SK-N-SH (cell line): ENCODE data around the gene KDM4C. TPM values are rescaled to one million over a fixed set of nuclear protein-coding genes. Genes with fewer than 3 reads are reported as not detected.

Source experiments
- CTCF ChIA-PET: fragments of 300-600, 350-600 bp; formaldehyde crosslinking; extraction: SDS; loops from one replicate; lab custom pipeline; 2021; lab: Yijun Ruan, JAX
- POLR2A ChIA-PET: fragments of 350-600 bp; sonication (Branson Sonifier 250); formaldehyde crosslinking; extraction: SDS; loops from one replicate; lab custom pipeline; 2020; ENCODE audit warnings: antibody characterized with exemption, inconsistent platforms; lab: Yijun Ruan, JAX
- DNase-seq: peaks from one replicate; pipeline ENCODE4 v3.0.0; 2012
- H2AFZ ChIP-seq: fragments of 200-600 bp; sonication (generic); 2 replicates; pipeline ENCODE4 v1.8.1; 2016; ENCODE audit warnings: antibody characterized with exemption, mild to moderate bottlenecking, low read depth
- H3F3A ChIP-seq: fragments of 200-600 bp; sonication (generic); replicated peaks from 2 replicates; pipeline ENCODE3; 2016; ENCODE audit warnings: antibody characterized with exemption, mild to moderate bottlenecking; ENCODE audit not compliant: insufficient read depth
- H3K27ac ChIP-seq, 2 experiments: fragments of 200-500 bp in 1 of 2; fragments of 200-600 bp in 1 of 2; sonication (Bioruptor generic) in 1 of 2; sonication (generic), shearing (Covaris generic) in 1 of 2; 2 replicates each; pipeline versions ENCODE4 v1.5.1 to v1.6.1; 2014 to 2016; ENCODE audit warnings: low read depth in 2 of 2, inconsistent platforms in 1 of 2, low read length in 1 of 2, mild to moderate bottlenecking in 1 of 2, mixed read lengths in 1 of 2
- H3K27me3 ChIP-seq: fragments of 200-600 bp; sonication (generic), shearing (Covaris generic); 2 replicates; pipeline ENCODE4 v1.6.1; 2016; ENCODE audit warnings: mixed run types; ENCODE audit not compliant: insufficient read depth
- H3K36me3 ChIP-seq, 2 experiments: fragments of 200-500 bp in 1 of 2; fragments of 200-600 bp in 1 of 2; sonication (Bioruptor generic) in 1 of 2; sonication (generic) in 1 of 2; replicated peaks in 1 of 2; 2 replicates each; pipeline versions ENCODE3 to v1.5.1; 2014 to 2016; ENCODE audit warnings: low read length in 1 of 2, mild to moderate bottlenecking in 1 of 2; ENCODE audit not compliant: insufficient read depth in 2 of 2, control insufficient read depth in 1 of 2
- H3K4me1 ChIP-seq, 2 experiments: fragments of 200-500 bp in 1 of 2; fragments of 200-600 bp in 1 of 2; sonication (Bioruptor generic) in 1 of 2; sonication (generic), shearing (Covaris generic) in 1 of 2; 2 replicates each; pipeline versions ENCODE4 v1.5.1 to v1.6.1; 2014 to 2016; ENCODE audit warnings: low read depth in 1 of 2, low read length in 1 of 2, mixed run types in 1 of 2; ENCODE audit not compliant: insufficient read depth in 2 of 2, control insufficient read depth in 1 of 2
- H3K4me2 ChIP-seq: fragments of 200-600 bp; sonication (generic), shearing (Covaris generic); 2 replicates; pipeline ENCODE4 v1.6.1; 2017; ENCODE audit warnings: mixed run types
- H3K4me3 ChIP-seq, 2 experiments: fragments of 200-500 bp in 1 of 2; fragments of 200-600 bp in 1 of 2; sonication (Bioruptor generic) in 1 of 2; sonication (generic), shearing (Covaris generic) in 1 of 2; 2 replicates each; pipeline versions ENCODE4 v1.5.1 to v1.8.1; 2014 to 2016; ENCODE audit warnings: low read depth in 2 of 2, inconsistent platforms in 1 of 2, low read length in 1 of 2, mild to moderate bottlenecking in 1 of 2, mixed read lengths in 1 of 2, moderate library complexity in 1 of 2
- H3K79me2 ChIP-seq: fragments of 200-600 bp; sonication (generic); 2 replicates; pipeline ENCODE4 v1.8.1; 2017; ENCODE audit warnings: mild to moderate bottlenecking; ENCODE audit not compliant: insufficient read depth
- H3K9ac ChIP-seq: fragments of 200-600 bp; sonication (generic); 2 replicates; pipeline ENCODE4 v1.6.1; 2017; ENCODE audit warnings: mixed run types
- H3K9me2 ChIP-seq: fragments of 200-600 bp; sonication (generic); 2 replicates; pipeline ENCODE4 v1.6.1; 2017; ENCODE audit warnings: mixed run types
- H3K9me3 ChIP-seq: fragments of 200-600 bp; sonication (generic); 2 replicates; pipeline ENCODE4 v1.6.1; 2017; ENCODE audit warnings: mixed run types, mild to moderate bottlenecking, moderate library complexity
- H4K20me1 ChIP-seq: fragments of 200-600 bp; sonication (generic); 2 replicates; pipeline ENCODE4 v1.6.1; 2017; ENCODE audit warnings: mild to moderate bottlenecking, mixed run types; ENCODE audit not compliant: insufficient read depth
- FOSL2 ChIP-seq: IDR thresholded peaks from 2 replicates; pipeline ENCODE4 v1.4.0; 2012; ENCODE audit warnings: low read depth, mild to moderate bottlenecking, moderate library complexity, borderline replicate concordance
- POLR2AphosphoS5 ChIP-seq: IDR thresholded peaks from 2 replicates; pipeline ENCODE4 v1.6.1; 2012; ENCODE audit warnings: low read depth, low read length
- RAD21 ChIP-seq: IDR thresholded peaks from 2 replicates; pipeline ENCODE4 v1.6.1; 2012; ENCODE audit warnings: mild to moderate bottlenecking, low read length
- RCOR1 ChIP-seq: fragments of 150-350 bp; IDR thresholded peaks from 2 replicates; pipeline ENCODE4 v1.6.1; 2017; ENCODE audit warnings: antibody characterized with exemption, low read length
- RFX5 ChIP-seq: IDR thresholded peaks from 2 replicates; pipeline ENCODE4 v1.6.1; 2012; ENCODE audit warnings: mild to moderate bottlenecking, improper control_type of control experiment, low read length
- RXRA ChIP-seq: IDR thresholded peaks from 2 replicates; pipeline ENCODE4 v1.4.0; 2012; ENCODE audit warnings: low read depth, mild to moderate bottlenecking, borderline replicate concordance
- SMC3 ChIP-seq: IDR thresholded peaks from 2 replicates; pipeline ENCODE4 v1.6.1; 2012; ENCODE audit warnings: low read depth, low read length, improper control_type of control experiment
- TEAD4 ChIP-seq: IDR thresholded peaks from 2 replicates; pipeline ENCODE4 v1.4.0; 2012; ENCODE audit warnings: mild to moderate bottlenecking, borderline replicate concordance; ENCODE audit not compliant: insufficient read depth
- WGBS: methylation state at CpG from one replicate; pipeline ENCODE4 v1.1.6; 2017; ENCODE audit warnings: low lambda C conversion rate; 5-methylcytosine and 5-hydroxymethylcytosine counted together
- polyA plus RNA-seq, 3 experiments: library from polyadenylated mRNA; depleted of rRNA; stranded (reverse); fragments of >200 nt; gene quantifications; 2 replicates each; pipeline ENCODE4 v1.2.3, GENCODE V29; 2012
- TF ChIP-seq, protein P1 (sequence below): IDR thresholded peaks from 2 replicates; pipeline ENCODE4 v1.6.1; 2012; ENCODE audit warnings: mild to moderate bottlenecking, low read depth, low read length, moderate library complexity
- TF ChIP-seq, protein P2 (sequence below): IDR thresholded peaks from 2 replicates; pipeline ENCODE4 v1.4.0; 2012; ENCODE audit warnings: low read depth
- TF ChIP-seq, protein P3 (sequence below): IDR thresholded peaks from 2 replicates; pipeline ENCODE4 v1.4.0; 2012; ENCODE audit warnings: low read depth, borderline replicate concordance
- TF ChIP-seq, protein P4 (sequence below): IDR thresholded peaks from 2 replicates; pipeline ENCODE4 v1.4.0; 2012; ENCODE audit warnings: low read depth, borderline replicate concordance
- TF ChIP-seq, protein P5 (sequence below): IDR thresholded peaks from 2 replicates; pipeline ENCODE4; 2012

Gene KDM4C
- polyA plus RNA-seq, 1 of the 3 experiments (the other 2 are of a cell fraction), result 9.4 TPM

DNA sequence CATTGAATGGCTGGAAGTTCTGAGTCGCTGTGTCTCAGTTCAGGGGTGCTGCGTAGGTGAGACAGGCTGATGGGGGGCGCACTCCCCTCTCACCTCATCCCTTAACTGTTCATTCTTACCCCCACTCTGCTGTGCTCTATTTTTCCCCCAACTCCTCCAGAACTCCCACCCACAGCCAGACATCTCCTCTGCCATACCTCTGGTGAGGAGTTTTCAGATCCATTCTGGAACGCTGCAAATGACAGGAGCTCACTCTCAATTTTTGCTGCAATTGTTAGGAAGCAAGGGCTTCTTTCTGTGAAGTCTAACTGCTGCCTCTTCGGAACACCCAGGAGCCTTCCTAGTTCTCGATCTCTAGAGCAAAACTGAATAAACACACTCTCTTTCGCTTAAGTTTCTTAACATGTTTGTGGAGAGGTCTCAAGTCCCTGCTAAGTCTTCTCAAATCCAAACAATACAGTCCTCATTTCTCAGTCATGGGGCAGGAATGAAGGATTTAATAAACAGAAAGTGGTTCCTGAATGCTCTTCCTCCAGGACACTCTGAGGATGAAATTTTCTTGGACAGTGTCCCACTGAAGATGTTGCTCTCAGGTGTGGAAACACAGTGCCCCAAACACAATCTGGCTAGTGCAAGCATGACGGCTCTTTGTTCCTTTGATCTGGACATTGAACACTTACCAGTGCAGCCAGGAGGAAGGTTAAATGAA lies 387.7 kb downstream of the KDM4C start:
- 86% methylated on average over 8 of the region's 8 CpGs for WGBS
- H3K4me2 ChIP-seq, result no peak overlapping the region
- no peak overlapping the region for H2AFZ ChIP-seq
- POLR2A ChIA-PET, result no interaction called here
- no peaks in the 10 kb centered on the region for H3K36me3 ChIP-seq
- no peaks in the 10 kb centered on the region for H3K9me2 ChIP-seq
- TF ChIP-seq, protein P1, sequence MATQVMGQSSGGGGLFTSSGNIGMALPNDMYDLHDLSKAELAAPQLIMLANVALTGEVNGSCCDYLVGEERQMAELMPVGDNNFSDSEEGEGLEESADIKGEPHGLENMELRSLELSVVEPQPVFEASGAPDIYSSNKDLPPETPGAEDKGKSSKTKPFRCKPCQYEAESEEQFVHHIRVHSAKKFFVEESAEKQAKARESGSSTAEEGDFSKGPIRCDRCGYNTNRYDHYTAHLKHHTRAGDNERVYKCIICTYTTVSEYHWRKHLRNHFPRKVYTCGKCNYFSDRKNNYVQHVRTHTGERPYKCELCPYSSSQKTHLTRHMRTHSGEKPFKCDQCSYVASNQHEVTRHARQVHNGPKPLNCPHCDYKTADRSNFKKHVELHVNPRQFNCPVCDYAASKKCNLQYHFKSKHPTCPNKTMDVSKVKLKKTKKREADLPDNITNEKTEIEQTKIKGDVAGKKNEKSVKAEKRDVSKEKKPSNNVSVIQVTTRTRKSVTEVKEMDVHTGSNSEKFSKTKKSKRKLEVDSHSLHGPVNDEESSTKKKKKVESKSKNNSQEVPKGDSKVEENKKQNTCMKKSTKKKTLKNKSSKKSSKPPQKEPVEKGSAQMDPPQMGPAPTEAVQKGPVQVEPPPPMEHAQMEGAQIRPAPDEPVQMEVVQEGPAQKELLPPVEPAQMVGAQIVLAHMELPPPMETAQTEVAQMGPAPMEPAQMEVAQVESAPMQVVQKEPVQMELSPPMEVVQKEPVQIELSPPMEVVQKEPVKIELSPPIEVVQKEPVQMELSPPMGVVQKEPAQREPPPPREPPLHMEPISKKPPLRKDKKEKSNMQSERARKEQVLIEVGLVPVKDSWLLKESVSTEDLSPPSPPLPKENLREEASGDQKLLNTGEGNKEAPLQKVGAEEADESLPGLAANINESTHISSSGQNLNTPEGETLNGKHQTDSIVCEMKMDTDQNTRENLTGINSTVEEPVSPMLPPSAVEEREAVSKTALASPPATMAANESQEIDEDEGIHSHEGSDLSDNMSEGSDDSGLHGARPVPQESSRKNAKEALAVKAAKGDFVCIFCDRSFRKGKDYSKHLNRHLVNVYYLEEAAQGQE, result no peak
- TF ChIP-seq, protein P2, sequence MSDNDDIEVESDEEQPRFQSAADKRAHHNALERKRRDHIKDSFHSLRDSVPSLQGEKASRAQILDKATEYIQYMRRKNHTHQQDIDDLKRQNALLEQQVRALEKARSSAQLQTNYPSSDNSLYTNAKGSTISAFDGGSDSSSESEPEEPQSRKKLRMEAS, result no peak
- TF ChIP-seq, protein P3, sequence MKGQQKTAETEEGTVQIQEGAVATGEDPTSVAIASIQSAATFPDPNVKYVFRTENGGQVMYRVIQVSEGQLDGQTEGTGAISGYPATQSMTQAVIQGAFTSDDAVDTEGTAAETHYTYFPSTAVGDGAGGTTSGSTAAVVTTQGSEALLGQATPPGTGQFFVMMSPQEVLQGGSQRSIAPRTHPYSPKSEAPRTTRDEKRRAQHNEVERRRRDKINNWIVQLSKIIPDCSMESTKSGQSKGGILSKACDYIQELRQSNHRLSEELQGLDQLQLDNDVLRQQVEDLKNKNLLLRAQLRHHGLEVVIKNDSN, result no peak
- no peak for TF ChIP-seq RXRA
- TF ChIP-seq SMC3, result no peak
- TF ChIP-seq FOSL2, result no peak
- no peak for TF ChIP-seq RCOR1
- TF ChIP-seq, protein P4, sequence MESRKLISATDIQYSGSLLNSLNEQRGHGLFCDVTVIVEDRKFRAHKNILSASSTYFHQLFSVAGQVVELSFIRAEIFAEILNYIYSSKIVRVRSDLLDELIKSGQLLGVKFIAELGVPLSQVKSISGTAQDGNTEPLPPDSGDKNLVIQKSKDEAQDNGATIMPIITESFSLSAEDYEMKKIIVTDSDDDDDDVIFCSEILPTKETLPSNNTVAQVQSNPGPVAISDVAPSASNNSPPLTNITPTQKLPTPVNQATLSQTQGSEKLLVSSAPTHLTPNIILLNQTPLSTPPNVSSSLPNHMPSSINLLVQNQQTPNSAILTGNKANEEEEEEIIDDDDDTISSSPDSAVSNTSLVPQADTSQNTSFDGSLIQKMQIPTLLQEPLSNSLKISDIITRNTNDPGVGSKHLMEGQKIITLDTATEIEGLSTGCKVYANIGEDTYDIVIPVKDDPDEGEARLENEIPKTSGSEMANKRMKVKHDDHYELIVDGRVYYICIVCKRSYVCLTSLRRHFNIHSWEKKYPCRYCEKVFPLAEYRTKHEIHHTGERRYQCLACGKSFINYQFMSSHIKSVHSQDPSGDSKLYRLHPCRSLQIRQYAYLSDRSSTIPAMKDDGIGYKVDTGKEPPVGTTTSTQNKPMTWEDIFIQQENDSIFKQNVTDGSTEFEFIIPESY, result no peak
- TF ChIP-seq TEAD4, result no peak
- no peak for TF ChIP-seq RFX5
- TF ChIP-seq, protein P5, sequence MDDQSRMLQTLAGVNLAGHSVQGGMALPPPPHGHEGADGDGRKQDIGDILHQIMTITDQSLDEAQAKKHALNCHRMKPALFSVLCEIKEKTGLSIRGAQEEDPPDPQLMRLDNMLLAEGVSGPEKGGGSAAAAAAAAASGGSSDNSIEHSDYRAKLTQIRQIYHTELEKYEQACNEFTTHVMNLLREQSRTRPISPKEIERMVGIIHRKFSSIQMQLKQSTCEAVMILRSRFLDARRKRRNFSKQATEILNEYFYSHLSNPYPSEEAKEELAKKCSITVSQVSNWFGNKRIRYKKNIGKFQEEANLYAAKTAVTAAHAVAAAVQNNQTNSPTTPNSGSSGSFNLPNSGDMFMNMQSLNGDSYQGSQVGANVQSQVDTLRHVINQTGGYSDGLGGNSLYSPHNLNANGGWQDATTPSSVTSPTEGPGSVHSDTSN, result no peak
- no peak for TF ChIP-seq RAD21
- no peak for TF ChIP-seq POLR2AphosphoS5
- H3K27me3 ChIP-seq, result no peaks in the 10 kb centered on the region
- no peak for DNase-seq
- peaks cover 0 to 24% of the 10 kb centered on the region in 2 experiments; a peak in 2 of 4 replicates for H3K4me1 ChIP-seq
- H3K9me3 ChIP-seq, result no peaks in the 10 kb centered on the region
- no peak overlapping the region for H3K4me3 ChIP-seq
- no peak overlapping the region for H3K27ac ChIP-seq
- CTCF ChIA-PET, result no interaction called here
- H3K9ac ChIP-seq, result no peak overlapping the region
- H3K79me2 ChIP-seq, result no peaks in the 10 kb centered on the region
- no peaks in the 10 kb centered on the region for H4K20me1 ChIP-seq
- no peaks in the 10 kb centered on the region for H3F3A ChIP-seq
